IPS-18c (cell line): ENCODE results near the gene FSD1L.

Experiments used
- H3K4me3 ChIP-seq: 2 replicates; pipeline ENCODE4 v1.7.0; 2013; ENCODE audit warnings: low read depth, mild to moderate bottlenecking, low read length, moderate library complexity; ENCODE audit not compliant: insufficient read depth
- H3K9me3 ChIP-seq: one replicate; pipeline ENCODE4 v1.6.1; 2013; ENCODE audit warnings: mild to moderate bottlenecking, low read length, moderate library complexity; ENCODE audit not compliant: control insufficient read depth, insufficient read depth

FSD1L gene

DNA sequence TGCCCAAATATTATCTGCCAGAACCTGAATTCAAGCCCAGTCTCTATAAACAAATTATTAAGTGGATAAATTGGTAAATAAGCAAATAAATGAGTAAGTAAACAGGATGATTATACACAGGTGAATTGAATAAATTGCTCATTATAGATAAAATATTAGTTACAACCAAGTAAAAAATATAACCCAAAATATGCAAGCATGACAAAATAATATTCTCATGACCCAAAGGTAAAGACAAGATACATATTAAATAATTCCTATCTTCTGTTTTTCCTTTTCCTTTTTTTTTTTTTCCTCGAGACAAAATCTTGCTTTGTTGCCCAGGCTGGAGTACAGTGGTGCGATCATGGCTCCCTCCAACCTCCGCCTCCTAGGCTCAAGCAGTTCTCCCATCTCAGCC is 21.2 kb upstream of the FSD1L start:
- H3K9me3 ChIP-seq = no peaks in the 10 kb centered on the region
- no peak overlapping the region for H3K4me3 ChIP-seq

- Histone ChIP-seq H3K9me3 (no peaks in the 10 kb centered on the region), H3K4me3 (no peak overlapping the region)
These were observed 16.2 kb upstream of the FSD1L start for GRCh38 chr9:105431424-105432246.

DNA sequence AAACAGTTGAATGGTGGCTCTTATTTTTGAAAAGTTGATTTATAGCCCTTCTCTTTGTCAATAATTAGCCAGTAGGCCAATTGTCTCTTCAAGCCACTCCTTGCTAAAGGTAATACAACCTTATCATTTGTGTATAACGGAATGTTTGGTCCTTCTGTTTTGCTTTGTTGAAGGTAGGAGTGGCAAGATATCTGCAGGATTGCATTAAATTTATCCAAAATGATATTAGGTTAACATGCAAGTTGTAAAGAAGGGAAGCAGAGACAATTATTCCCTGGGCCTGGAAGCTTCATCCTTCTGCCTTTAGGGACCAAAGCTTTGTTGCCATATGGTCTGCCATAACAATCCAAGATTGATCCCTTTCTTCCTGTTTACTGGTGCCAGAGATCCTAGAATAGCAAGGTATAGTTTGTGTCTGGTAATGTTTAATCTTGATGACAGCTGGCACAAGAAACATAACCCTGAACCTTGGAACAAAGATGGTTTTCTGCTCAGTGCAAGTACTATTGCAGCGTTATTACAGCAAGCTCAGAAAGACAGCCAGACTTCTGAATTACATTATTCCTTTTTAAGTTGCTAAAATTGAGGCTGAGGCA is 15.5 kb upstream of the FSD1L start:
- no peaks in the 10 kb centered on the region for H3K9me3 ChIP-seq
- no peak overlapping the region for H3K4me3 ChIP-seq

DNA sequence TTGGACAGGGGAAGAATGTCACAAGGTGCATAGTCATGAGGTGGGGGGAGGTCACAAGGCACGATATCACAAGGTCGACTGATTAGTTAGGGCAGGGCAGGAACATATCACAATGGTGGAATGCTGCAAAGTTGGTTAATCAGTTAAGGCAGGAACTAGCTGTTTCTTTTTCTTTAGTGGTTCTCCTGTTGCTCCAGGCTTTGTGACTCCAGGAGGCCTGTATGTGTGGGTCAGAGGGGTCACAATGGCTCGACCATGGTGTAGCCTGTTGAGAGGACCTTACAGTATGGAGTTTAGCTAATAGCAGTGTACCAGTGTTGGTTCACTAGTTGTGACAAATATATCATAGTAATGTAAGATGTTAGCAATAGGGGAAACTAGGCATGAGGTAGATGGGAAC is 12.4 kb upstream of the FSD1L start:
- Histone ChIP-seq H3K9me3 (no peaks in the 10 kb centered on the region), H3K4me3 (no peak overlapping the region)

DNA sequence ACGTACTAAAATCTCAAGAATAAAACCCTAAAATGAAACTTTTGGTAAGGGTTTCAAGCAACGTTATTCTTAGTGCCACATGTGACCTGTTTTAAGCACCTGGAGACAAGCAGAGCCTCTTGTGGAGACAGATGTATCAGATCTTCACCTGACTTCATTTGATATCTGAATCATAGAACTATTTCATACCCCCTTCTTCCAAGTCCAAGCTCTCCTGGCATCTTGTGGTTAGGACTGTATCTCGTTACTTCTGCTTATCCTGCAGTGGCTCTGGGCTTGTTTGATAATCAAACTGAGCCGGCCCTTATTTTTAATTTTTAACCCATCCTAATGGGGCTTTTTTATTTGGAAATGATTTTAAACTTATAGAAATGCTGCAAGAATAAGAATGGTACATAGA is 11.1 kb upstream of the FSD1L start:
- no peaks in the 10 kb centered on the region for H3K9me3 ChIP-seq
- H3K4me3 ChIP-seq = no peak overlapping the region

- H3K9me3 ChIP-seq = no peaks in the 10 kb centered on the region
- no peak overlapping the region for H3K4me3 ChIP-seq
These were observed 10.1 kb upstream of the FSD1L start for GRCh38 chr9:105437704-105438103.

- Histone ChIP-seq H3K9me3 (no peaks in the 10 kb centered on the region), H3K4me3 (no peak overlapping the region)
These were observed 9.6 kb upstream of the FSD1L start for GRCh38 chr9:105438141-105438806.

- H3K9me3 ChIP-seq = no peaks in the 10 kb centered on the region
These were observed 8.4 kb upstream of the FSD1L start for GRCh38 chr9:105439428-105439827.

DNA sequence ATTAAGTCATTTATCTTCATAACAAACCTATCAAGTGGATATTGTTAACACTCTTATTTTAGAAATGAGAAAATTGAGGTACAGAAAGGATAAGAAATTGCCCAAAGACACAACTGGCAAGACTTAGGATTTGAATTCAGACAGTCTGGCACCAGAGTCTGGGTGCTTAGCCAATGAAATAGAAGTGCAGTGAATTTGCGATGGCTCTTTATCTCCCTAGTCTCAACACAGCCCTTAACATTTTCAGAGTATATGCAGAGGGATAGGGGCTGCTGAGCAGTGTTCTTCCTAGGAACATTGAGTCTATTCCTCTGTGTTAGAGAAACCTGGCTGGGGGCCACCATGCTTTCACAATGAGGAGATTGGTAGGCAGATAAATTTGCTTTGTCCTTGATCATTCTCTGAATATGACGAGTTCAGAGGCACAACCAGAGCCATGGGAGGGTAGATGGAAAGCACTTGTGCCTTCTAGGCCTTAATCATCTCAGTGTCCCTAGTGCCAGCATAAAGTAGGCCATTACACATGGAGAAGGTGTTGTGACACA is 6.1 kb upstream of the FSD1L start:
- H3K4me3 ChIP-seq = no peak overlapping the region

More at GRCh38 chr9:105439428-105439827, 8.4 kb upstream of the FSD1L start:
- H3K4me3 ChIP-seq = no peak overlapping the region

GRCh38 chr9:105443121-105443520 is 4.7 kb upstream of the FSD1L start:
- H3K9me3 ChIP-seq = no peaks in the 10 kb centered on the region
- H3K4me3 ChIP-seq = no peak overlapping the region

More for the DNA sequence above, 6.1 kb upstream of the FSD1L start:
- H3K9me3 ChIP-seq = no peaks in the 10 kb centered on the region

DNA sequence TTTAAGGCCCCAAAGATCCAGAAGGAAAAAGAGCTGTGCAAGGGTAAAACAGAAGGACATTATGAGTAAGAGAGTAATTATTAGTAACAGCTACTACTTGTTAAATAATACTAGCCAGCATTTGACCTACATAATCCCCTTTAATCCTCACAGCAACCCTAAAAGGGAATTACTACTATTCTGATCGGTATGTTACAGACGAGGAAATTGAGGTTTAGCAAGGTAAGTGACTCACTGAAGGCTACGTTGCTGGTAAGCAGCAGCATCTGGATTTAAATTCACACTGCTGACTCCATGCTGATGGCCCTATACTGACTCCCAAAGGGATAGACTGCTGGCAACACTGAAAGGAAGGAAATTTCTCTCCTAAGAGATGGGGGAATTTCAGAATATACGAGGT is 3.7 kb upstream of the FSD1L start:
- H3K4me3 ChIP-seq = no peak overlapping the region
- H3K9me3 ChIP-seq = no peaks in the 10 kb centered on the region

DNA sequence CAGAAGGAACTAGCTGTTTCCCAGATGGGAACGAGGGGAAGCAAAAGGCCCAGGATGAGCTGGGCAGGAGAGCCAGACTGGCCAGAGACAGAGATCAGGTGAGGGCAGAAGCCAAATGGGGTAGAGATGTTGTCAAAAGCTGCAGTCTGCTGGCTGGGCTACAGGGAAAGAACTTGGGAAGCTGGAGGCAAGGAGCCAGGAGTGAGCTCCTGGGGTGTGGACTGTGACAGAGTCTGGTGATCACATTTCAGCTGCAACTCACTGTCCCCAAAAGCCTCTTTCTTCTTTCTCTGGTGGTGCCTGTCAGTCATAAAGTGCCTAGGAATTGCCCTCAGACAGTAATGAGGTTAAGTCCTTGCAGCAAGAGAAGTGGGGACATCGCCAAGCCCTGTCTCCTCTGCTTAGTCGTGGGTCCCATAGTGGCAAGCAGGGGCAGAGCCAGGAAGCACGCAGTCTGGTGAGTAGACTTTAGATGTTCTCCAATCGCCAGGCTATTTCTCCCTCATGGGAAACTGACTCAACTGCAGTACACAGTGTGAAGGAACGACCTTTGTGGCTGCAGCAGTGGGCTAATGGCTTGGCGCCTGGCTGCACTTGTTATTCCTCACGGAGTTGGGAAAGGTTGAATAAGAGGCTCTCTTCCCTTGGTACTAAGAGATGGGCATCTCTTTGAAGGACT is 2.5 kb upstream of the FSD1L start:
- H3K4me3 ChIP-seq = no peak overlapping the region
- H3K9me3 ChIP-seq = no peaks in the 10 kb centered on the region

- H3K9me3 ChIP-seq = no peaks in the 10 kb centered on the region
- peak overlapping the region; percentile 85 for H3K4me3 ChIP-seq
These were observed 434 bp upstream of the FSD1L start for GRCh38 chr9:105447386-105447813.

DNA sequence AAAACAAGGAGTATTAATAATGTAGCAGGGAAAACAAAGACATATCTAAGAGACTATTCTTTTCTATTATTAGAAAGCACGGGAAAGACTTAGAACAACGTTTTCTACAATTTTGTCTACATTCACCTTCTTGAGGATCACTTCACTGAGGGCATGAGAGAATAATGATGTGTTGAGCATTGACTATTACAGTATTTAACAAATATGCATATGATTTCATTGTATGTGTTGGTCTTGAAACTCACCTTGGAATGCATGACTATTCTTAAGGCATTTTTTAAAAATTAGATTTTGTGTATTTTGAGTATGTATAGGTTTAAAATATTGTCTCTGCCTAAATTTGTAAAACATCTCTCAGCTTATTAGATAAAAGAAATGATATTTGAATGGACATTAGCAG is 1.2 kb downstream of the FSD1L start:
- Histone ChIP-seq H3K9me3 (no peaks in the 10 kb centered on the region), H3K4me3 (no peak overlapping the region; the same call in 1 of the 2 replicates)

GRCh38 chr9:105452185-105452584 is 4.4 kb downstream of the FSD1L start:
- Histone ChIP-seq H3K4me3 (no peak overlapping the region), H3K9me3 (no peaks in the 10 kb centered on the region)

GRCh38 chr9:105455836-105456475 is 8.1 kb downstream of the FSD1L start:
- H3K9me3 ChIP-seq = peaks cover 2% of the 10 kb centered on the region
- H3K4me3 ChIP-seq = no peak overlapping the region
